H1 (cell line): ENCODE data around the gene SNRPB2. TPM values are rescaled to one million over a fixed set of nuclear protein-coding genes. Genes with fewer than 3 reads are reported as not detected.

Experiments
- CTCF ChIA-PET: fragments of 300-600 bp; sonication (Branson Sonifier 250); formaldehyde crosslinking; loops from one replicate; lab custom pipeline; 2021; ENCODE audit not compliant: partially characterized antibody; lab: Charles Lee
- POLR2A ChIA-PET: fragments of 300-600 bp; sonication (Branson Sonifier 250); formaldehyde crosslinking; loops from one replicate; lab custom pipeline; 2021; ENCODE audit warnings: inconsistent platforms; ENCODE audit not compliant: partially characterized antibody; lab: Charles Lee
- DNase-seq, 2 experiments: peaks; one replicate each; pipeline versions ENCODE4 v3.0.0 to v3.0.0-alpha.2; 2010 to 2022; ENCODE audit warnings: low spot score in 2 of 2, low read depth in 1 of 2, mixed read lengths in 1 of 2
- FAIRE-seq: peaks from 2 replicates; lab custom pipeline; 2011; peaks lifted over from hg19 to GRCh38; lab: Jason Lieb, UNC
- H2AFZ ChIP-seq: 2 replicates; pipeline ENCODE4 v1.8.1; 2012; ENCODE audit warnings: low read length, inconsistent platforms
- H2AK5ac ChIP-seq: 2 replicates; pipeline ENCODE4 v1.6.1; 2013; ENCODE audit warnings: low read depth, low read length
- H2BK120ac ChIP-seq: replicated peaks from 2 replicates; pipeline ENCODE3; 2013; ENCODE audit warnings: low read depth, low read length, inconsistent platforms
- H2BK12ac ChIP-seq: 2 replicates; pipeline ENCODE4 v1.6.1; 2013; ENCODE audit warnings: low read depth, low read length
- H2BK15ac ChIP-seq: 2 replicates; pipeline ENCODE4 v1.6.1; 2013; ENCODE audit warnings: low read length
- H2BK20ac ChIP-seq: 2 replicates; pipeline ENCODE4 v1.6.1; 2013; ENCODE audit warnings: low read length
- H2BK5ac ChIP-seq: 2 replicates; pipeline ENCODE4 v1.6.1; 2013; ENCODE audit warnings: low read depth, low read length
- H3K14ac ChIP-seq: 2 replicates; pipeline ENCODE4 v1.6.1; 2013; ENCODE audit warnings: inconsistent platforms; ENCODE audit not compliant: insufficient read length
- H3K18ac ChIP-seq: 2 replicates; pipeline ENCODE4 v1.6.1; 2013; ENCODE audit warnings: low read length; ENCODE audit errors: extremely low read depth
- H3K23ac ChIP-seq: 2 replicates; pipeline ENCODE4 v1.6.1; 2013; ENCODE audit warnings: inconsistent platforms; ENCODE audit not compliant: insufficient read length
- H3K23me2 ChIP-seq: 2 replicates; pipeline ENCODE4 v1.6.1; 2013; ENCODE audit warnings: low read depth, low read length
- H3K27ac ChIP-seq: 2 replicates; pipeline ENCODE4 v1.6.1; 2011; ENCODE audit warnings: low read depth, low read length, inconsistent platforms
- H3K27me3 ChIP-seq, 4 experiments: replicated peaks in 1 of 4; 1 replicate in 1 of 4; 2 replicates in 3 of 4; pipeline versions ENCODE4 v1.6.1 to v1.8.1; 2011 to 2013; ENCODE audit warnings: low read length in 3 of 4, mild to moderate bottlenecking in 3 of 4, inconsistent platforms in 2 of 4, mixed read lengths in 2 of 4, moderate library complexity in 1 of 4; ENCODE audit not compliant: control insufficient read depth in 3 of 4, insufficient read depth in 3 of 4; ENCODE audit errors: extremely low read depth in 1 of 4
- H3K36me3 ChIP-seq, 4 experiments: 2 replicates each; pipeline versions ENCODE4 v1.6.1 to v1.8.1; 2011 to 2013; ENCODE audit warnings: mild to moderate bottlenecking in 4 of 4, low read length in 3 of 4, moderate library complexity in 2 of 4, control low read depth in 1 of 4, inconsistent platforms in 1 of 4; ENCODE audit not compliant: insufficient read depth in 4 of 4, control insufficient read depth in 2 of 4
- H3K4ac ChIP-seq: replicated peaks from 2 replicates; pipeline ENCODE3; 2013; ENCODE audit warnings: low read length, low read depth, mixed read lengths, inconsistent platforms; ENCODE audit not compliant: insufficient read length
- H3K4me1 ChIP-seq, 4 experiments: replicated peaks in 1 of 4; 1 replicate in 1 of 4; 2 replicates in 3 of 4; pipeline versions ENCODE4 v1.6.1 to v1.8.1; 2011 to 2013; ENCODE audit warnings: low read length in 3 of 4, inconsistent platforms in 2 of 4, mixed read lengths in 1 of 4; ENCODE audit not compliant: insufficient read depth in 4 of 4, control insufficient read depth in 3 of 4
- H3K4me2 ChIP-seq, 2 experiments: 2 replicates each; pipeline versions ENCODE4 v1.6.1 to v1.8.1; 2011 to 2013; ENCODE audit warnings: low read depth in 2 of 2, low read length in 2 of 2, control low read depth in 1 of 2, inconsistent platforms in 1 of 2, mild to moderate bottlenecking in 1 of 2; ENCODE audit not compliant: insufficient read depth in 1 of 2
- H3K4me3 ChIP-seq, 4 experiments: fragments of 200-600, 300-600 bp in 1 of 4; sonication (generic), shearing (Covaris generic), sonication (Bioruptor Twin) in 1 of 4; 2 replicates each; pipeline versions ENCODE4 v1.5.1 to v1.8.1; 2011 to 2016; ENCODE audit warnings: low read length in 4 of 4, low read depth in 3 of 4, control low read depth in 2 of 4, inconsistent platforms in 2 of 4, mild to moderate bottlenecking in 2 of 4, mixed read lengths in 1 of 4, moderate library complexity in 1 of 4; ENCODE audit not compliant: insufficient read depth in 2 of 4; ENCODE audit errors: extremely low read depth in 1 of 4
- H3K56ac ChIP-seq: replicated peaks from 2 replicates; pipeline ENCODE3; 2013; ENCODE audit warnings: low read depth, mild to moderate bottlenecking, mixed read lengths, low read length, inconsistent platforms; ENCODE audit not compliant: insufficient read length
- H3K79me1 ChIP-seq: 2 replicates; pipeline ENCODE4 v1.6.1; 2013; ENCODE audit warnings: low read depth, low read length, control low read depth
- H3K79me2 ChIP-seq, 2 experiments: 2 replicates each; pipeline versions ENCODE4 v1.6.1 to v1.8.1; 2012 to 2013; ENCODE audit warnings: low read length in 2 of 2, mild to moderate bottlenecking in 2 of 2, inconsistent platforms in 1 of 2; ENCODE audit not compliant: insufficient read depth in 2 of 2, control insufficient read depth in 1 of 2
- H3K9ac ChIP-seq, 4 experiments: replicated peaks in 1 of 4; 1 replicate in 1 of 4; 2 replicates in 3 of 4; pipeline versions ENCODE4 v1.6.1 to v1.8.1; 2011 to 2013; ENCODE audit warnings: low read depth in 3 of 4, low read length in 3 of 4, control low read depth in 2 of 4, mild to moderate bottlenecking in 2 of 4, moderate library complexity in 2 of 4, inconsistent platforms in 1 of 4; ENCODE audit errors: extremely low read depth in 1 of 4
- H3K9me3 ChIP-seq, 2 experiments: 2 replicates each; pipeline versions ENCODE4 v1.6.1 to v1.8.1; 2012 to 2013; ENCODE audit warnings: mild to moderate bottlenecking in 2 of 2, moderate library complexity in 2 of 2, control low read depth in 1 of 2, inconsistent platforms in 1 of 2, low read depth in 1 of 2, low read length in 1 of 2, mixed read lengths in 1 of 2; ENCODE audit not compliant: insufficient read depth in 2 of 2
- H4K20me1 ChIP-seq, 2 experiments: replicated peaks in 1 of 2; 2 replicates each; pipeline versions ENCODE3 to v1.8.1; 2011 to 2013; ENCODE audit warnings: inconsistent platforms in 2 of 2, low read length in 2 of 2, mild to moderate bottlenecking in 1 of 2; ENCODE audit not compliant: insufficient read depth in 2 of 2, control insufficient read depth in 1 of 2
- H4K5ac ChIP-seq: 2 replicates; pipeline ENCODE4 v1.6.1; 2013; ENCODE audit warnings: low read length, low read depth, mixed read lengths, inconsistent platforms; ENCODE audit not compliant: insufficient read length
- H4K8ac ChIP-seq: 2 replicates; pipeline ENCODE4 v1.8.0; 2013; ENCODE audit warnings: mild to moderate bottlenecking, moderate library complexity, low read length, inconsistent platforms; ENCODE audit not compliant: insufficient read depth; ENCODE audit errors: extremely low read depth
- H4K91ac ChIP-seq: replicated peaks from 2 replicates; pipeline ENCODE3; 2013; ENCODE audit warnings: low read length, mixed read lengths, inconsistent platforms; ENCODE audit not compliant: insufficient read length
- ATF3 ChIP-seq: IDR thresholded peaks from 2 replicates; pipeline ENCODE4 v1.6.1; 2011; ENCODE audit warnings: low read depth, mild to moderate bottlenecking, low read length; ENCODE audit not compliant: insufficient read depth
- BCL11A ChIP-seq, 2 experiments: IDR thresholded peaks; one replicate each; pipeline ENCODE4 v1.6.1; 2011; ENCODE audit warnings: low read depth in 2 of 2, low read length in 2 of 2, mild to moderate bottlenecking in 2 of 2
- CBX5 ChIP-seq: fragments of 300-800, 300-1000 bp; sonication (generic); IDR thresholded peaks from 2 replicates; pipeline ENCODE4 v1.7.1; 2016; ENCODE audit warnings: antibody characterized with exemption, low read length, low read depth
- CHD1 ChIP-seq: IDR thresholded peaks from 2 replicates; pipeline ENCODE4 v1.6.1; 2012; ENCODE audit warnings: low read depth, low read length, improper control_type of control experiment
- EZH2 ChIP-seq: fragments of 200-600 bp; sonication (generic); IDR thresholded peaks from 2 replicates; pipeline ENCODE4 v1.7.1; 2012; ENCODE audit warnings: low read depth, mild to moderate bottlenecking, moderate library complexity, low read length, inconsistent platforms; ENCODE audit not compliant: severe bottlenecking
- HDAC2 ChIP-seq, 2 experiments: fragments of 300-600 bp in 1 of 2; sonication (generic) in 1 of 2; IDR thresholded peaks; 2 replicates each; pipeline ENCODE4 v1.6.1; 2011 to 2012; ENCODE audit warnings: low read depth in 2 of 2, low read length in 2 of 2, mild to moderate bottlenecking in 2 of 2, moderate library complexity in 2 of 2, borderline replicate concordance in 1 of 2, inconsistent platforms in 1 of 2
- JUN ChIP-seq: IDR thresholded peaks from 2 replicates; pipeline ENCODE4 v1.6.1; 2011; ENCODE audit warnings: low read depth, mild to moderate bottlenecking, improper control_type of control experiment, low read length
- KDM5A ChIP-seq: fragments of 200-600 bp; IDR thresholded peaks from 2 replicates; pipeline ENCODE4 v1.7.1; 2012; ENCODE audit warnings: mild to moderate bottlenecking, low read length, inconsistent platforms, mixed read lengths
- PHF8 ChIP-seq: fragments of 200-600 bp; sonication (generic); conservative IDR thresholded peaks from 2 replicates; pipeline ENCODE4 v1.7.1; 2012; ENCODE audit warnings: low read depth, mild to moderate bottlenecking, inconsistent platforms, low read length, moderate library complexity
- POLR2A ChIP-seq, 2 experiments: IDR thresholded peaks; 1 replicate in 1 of 2; 2 replicates in 1 of 2; pipeline ENCODE4 v1.6.1; 2011; ENCODE audit warnings: low read depth in 2 of 2, low read length in 2 of 2, mild to moderate bottlenecking in 2 of 2; ENCODE audit errors: control extremely low read depth in 1 of 2
- SIX5 ChIP-seq: IDR thresholded peaks from 2 replicates; pipeline ENCODE4 v1.6.1; 2011; ENCODE audit warnings: mild to moderate bottlenecking, low read depth, low read length
- SP4 ChIP-seq: IDR thresholded peaks from 2 replicates; pipeline ENCODE4 v1.6.1; 2012; ENCODE audit warnings: low read length, inconsistent platforms
- TBP ChIP-seq: IDR thresholded peaks from 2 replicates; pipeline ENCODE4 v1.6.1; 2011; ENCODE audit warnings: low read depth, low read length, improper control_type of control experiment
- TEAD4 ChIP-seq: IDR thresholded peaks from 2 replicates; pipeline ENCODE4 v1.6.1; 2012; ENCODE audit warnings: low read depth, low read length, inconsistent platforms, mixed read lengths
- YY1 ChIP-seq: IDR thresholded peaks from 2 replicates; pipeline ENCODE4 v1.6.1; 2011; ENCODE audit warnings: low read depth, mild to moderate bottlenecking, low read length
- WGBS, 2 experiments: shearing (Covaris generic) in 1 of 2; methylation state at CpG; one replicate each; pipeline versions ENCODE4 v1.1.6 to v1.1.7; 2013 to 2015; ENCODE audit warnings: low lambda C conversion rate in 2 of 2, mixed read lengths in 2 of 2, inconsistent platforms in 1 of 2, low coverage in 1 of 2, missing lambda C conversion rate in 1 of 2; ENCODE audit not compliant: insufficient replicate concordance in 2 of 2, insufficient coverage in 1 of 2, insufficient read length in 1 of 2; ENCODE audit errors: extremely low coverage in 1 of 2, missing lambda C conversion rate in 1 of 2; 5-methylcytosine and 5-hydroxymethylcytosine counted together
- polyA plus RNA-seq, 7 experiments: library from polyadenylated mRNA; depleted of rRNA in 3 of 7; stranded (reverse) in 5 of 7; unstranded in 2 of 7; fragments of >200 nt in 5 of 7; fragments of 200-250 nt in 2 of 7; gene quantifications; 1 replicate in 5 of 7; 2 replicates in 1 of 7; 4 replicates in 1 of 7; pipeline versions ENCODE4 v1.2.1 to v1.2.3, GENCODE V29; 2011 to 2013; ENCODE audit warnings: missing spikeins in 2 of 7, mixed read lengths in 2 of 7
- total RNA-seq: library from RNA; stranded (reverse); fragmentation: NEBNext Ultra II Directional; extraction: Animal tissue kit (Norgen Biotek cat#: 25700); gene quantifications from 2 replicates; pipeline ENCODE4 v1.2.1, GENCODE V29; 2021

The SNRPB2 gene
- total and polyA plus RNA-seq, 2 of the 8 experiments (the other 6 are each of a cell fraction or from before 2014, with no cell fraction given) = 49.4 to 102 TPM

GRCh38 chr20:16719421-16719820, 10.4 kb upstream of the SNRPB2 start:
- no peaks in the 10 kb centered on the region for H3K36me3 ChIP-seq
- POLR2A ChIA-PET = no interaction called here
- H3K4me3 ChIP-seq = no peak overlapping the region
- H2BK120ac ChIP-seq = no peak overlapping the region
- H3K9ac ChIP-seq = no peak overlapping the region
- peaks cover 0 to under 1% (median 0%) of the 10 kb centered on the region in 4 experiments; a peak in 1 of 7 replicates for H3K4me1 ChIP-seq
- H3K23ac ChIP-seq = no peak overlapping the region
- H3K14ac ChIP-seq = no peak overlapping the region
- no peak overlapping the region for H2BK5ac ChIP-seq
- H3K56ac ChIP-seq = no peak overlapping the region
- no peak overlapping the region for H3K18ac ChIP-seq
- H2AK5ac ChIP-seq = no peak overlapping the region
- no peak overlapping the region for H4K8ac ChIP-seq
- H3K9me3 ChIP-seq = no peaks in the 10 kb centered on the region
- H3K27ac ChIP-seq = no peak overlapping the region
- H2BK15ac ChIP-seq = no peak overlapping the region
- no peak overlapping the region for H2BK12ac ChIP-seq
- no peak overlapping the region for H2AFZ ChIP-seq
- no peak overlapping the region for H4K91ac ChIP-seq
- 87% methylated on average over 1 of the region's 1 CpG; no CpG with 5 or more reads in 1 of the 2 experiments for WGBS, 2 experiments
- CTCF ChIA-PET = interaction anchor here (0.9 to 1.3 kb wide), 2 partner anchors 27 to 30 kb away, joined by 3 to 4 read pairs; no protein-coding TSS in a partner anchor
- H2BK20ac ChIP-seq = no peak overlapping the region
- no peak overlapping the region for H3K4me2 ChIP-seq
- H3K23me2 ChIP-seq = no peaks in the 10 kb centered on the region
- H4K20me1 ChIP-seq = no peaks in the 10 kb centered on the region
- H3K4ac ChIP-seq = no peak overlapping the region
- no peaks in the 10 kb centered on the region for H3K79me1 ChIP-seq
- no peak for FAIRE-seq
- no peak overlapping the region for H4K5ac ChIP-seq
- H3K79me2 ChIP-seq = no peaks in the 10 kb centered on the region
- DNase-seq = no peak
- H3K27me3 ChIP-seq = no peaks in the 10 kb centered on the region
- TF ChIP-seq HDAC2 (IDR thresholded peaks at IDR 0.05; ENCODE audit: borderline replicate concordance in 1 of 2, low read depth in 2 of 2, low read length in 2 of 2) (no peak), TEAD4 (no peak), SIX5 (no peak), TBP (no peak), KDM5A (no peak), CBX5 (no peak), JUN (no peak), PHF8 (no peak), ATF3 (no peak), SP4 (no peak), BCL11A (IDR thresholded peaks at IDR 0.05; ENCODE audit: low read depth in 2 of 2, low read length in 2 of 2) (no peak), YY1 (no peak), CHD1 (no peak), POLR2A (IDR thresholded peaks at IDR 0.05; ENCODE audit: control extremely low read depth in 1 of 2, low read depth in 2 of 2, low read length in 2 of 2) (no peak), EZH2 (no peak)
